ENCODE results near the gene KDM3A.

- TF ChIP-seq FOXK2 (IDR thresholded peaks at IDR 0.05) (no peak), FOXM1 (IDR thresholded peaks at IDR 0.05; ENCODE audit: borderline replicate concordance) (no peak), LEF1 (IDR thresholded peaks at IDR 0.05; ENCODE audit: borderline replicate concordance) (no peak), L3MBTL2 (conservative IDR thresholded peaks at IDR 0.05) (no peak), CTBP1 (IDR thresholded peaks at IDR 0.05; ENCODE audit: borderline replicate concordance) (no peak), BHLHE40 (IDR thresholded peaks at IDR 0.05; ENCODE audit: borderline replicate concordance) (no peak), FOXA1 (IDR thresholded peaks at IDR 0.05) (no peak), ELF4 (IDR thresholded peaks at IDR 0.05) (no peak), SP1 (IDR thresholded peaks at IDR 0.05) (no peak), ARNT (IDR thresholded peaks at IDR 0.05) (no peak)
These were observed 30.5 kb downstream of the KDM3A start for GRCh38 chr2:86471637-86472036.

Measured in HEK293T (cell line).